ENCODE measurements around the gene INPP5D.

GRCh38 chr2:233101816-233102215 lies 41.7 kb downstream of the INPP5D start:
- TF ChIP-seq, protein P1, sequence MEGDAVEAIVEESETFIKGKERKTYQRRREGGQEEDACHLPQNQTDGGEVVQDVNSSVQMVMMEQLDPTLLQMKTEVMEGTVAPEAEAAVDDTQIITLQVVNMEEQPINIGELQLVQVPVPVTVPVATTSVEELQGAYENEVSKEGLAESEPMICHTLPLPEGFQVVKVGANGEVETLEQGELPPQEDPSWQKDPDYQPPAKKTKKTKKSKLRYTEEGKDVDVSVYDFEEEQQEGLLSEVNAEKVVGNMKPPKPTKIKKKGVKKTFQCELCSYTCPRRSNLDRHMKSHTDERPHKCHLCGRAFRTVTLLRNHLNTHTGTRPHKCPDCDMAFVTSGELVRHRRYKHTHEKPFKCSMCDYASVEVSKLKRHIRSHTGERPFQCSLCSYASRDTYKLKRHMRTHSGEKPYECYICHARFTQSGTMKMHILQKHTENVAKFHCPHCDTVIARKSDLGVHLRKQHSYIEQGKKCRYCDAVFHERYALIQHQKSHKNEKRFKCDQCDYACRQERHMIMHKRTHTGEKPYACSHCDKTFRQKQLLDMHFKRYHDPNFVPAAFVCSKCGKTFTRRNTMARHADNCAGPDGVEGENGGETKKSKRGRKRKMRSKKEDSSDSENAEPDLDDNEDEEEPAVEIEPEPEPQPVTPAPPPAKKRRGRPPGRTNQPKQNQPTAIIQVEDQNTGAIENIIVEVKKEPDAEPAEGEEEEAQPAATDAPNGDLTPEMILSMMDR (IDR thresholded peaks at IDR 0.05), result no peak
- no peak for TF ChIP-seq POLR2A (IDR thresholded peaks at IDR 0.05)
